D721Med (cell line): ENCODE data around the gene CIITA.

Experiments used
- DNase-seq: peaks from one replicate; pipeline ENCODE4 v3.0.0; 2011; ENCODE audit warnings: low spot score; ENCODE audit not compliant: insufficient read length
- FAIRE-seq: peaks from 2 replicates; lab custom pipeline; 2011; peaks lifted over from hg19 to GRCh38; lab: Jason Lieb, UNC
- TF ChIP-seq, protein P1 (sequence below): IDR thresholded peaks from 2 replicates; pipeline ENCODE4 v1.5.1; 2012; ENCODE audit warnings: mild to moderate bottlenecking, control low read depth; ENCODE audit not compliant: insufficient read depth; ENCODE audit errors: missing control alignments

CIITA gene

DNA sequence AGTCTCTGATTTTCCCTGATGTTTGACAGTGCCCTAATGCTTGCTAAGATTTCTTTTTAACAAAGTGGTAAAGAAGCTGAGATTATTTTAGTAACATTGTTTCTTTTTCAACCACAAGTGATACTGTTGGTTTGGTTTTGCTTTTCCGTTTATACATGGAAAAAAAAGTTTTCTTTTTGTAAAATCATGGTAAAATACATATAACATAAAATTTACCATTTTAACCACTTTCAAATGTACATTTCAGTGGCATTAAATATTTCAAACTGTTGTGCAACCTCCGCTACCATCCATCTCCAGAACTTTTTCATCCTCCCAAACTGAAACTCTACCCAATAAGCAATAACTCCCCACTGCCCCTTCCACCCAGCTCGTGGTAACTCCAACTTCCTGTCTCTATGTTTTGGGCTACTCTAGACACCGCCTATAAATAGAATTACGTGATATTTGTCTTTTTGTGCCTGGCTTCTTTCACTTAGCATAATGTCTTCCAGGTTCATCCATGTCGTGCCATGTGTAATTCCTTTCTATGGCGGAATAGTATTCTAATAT is 4.6 kb downstream of the CIITA start:
- FAIRE-seq, result no peak
- TF ChIP-seq, protein P1, sequence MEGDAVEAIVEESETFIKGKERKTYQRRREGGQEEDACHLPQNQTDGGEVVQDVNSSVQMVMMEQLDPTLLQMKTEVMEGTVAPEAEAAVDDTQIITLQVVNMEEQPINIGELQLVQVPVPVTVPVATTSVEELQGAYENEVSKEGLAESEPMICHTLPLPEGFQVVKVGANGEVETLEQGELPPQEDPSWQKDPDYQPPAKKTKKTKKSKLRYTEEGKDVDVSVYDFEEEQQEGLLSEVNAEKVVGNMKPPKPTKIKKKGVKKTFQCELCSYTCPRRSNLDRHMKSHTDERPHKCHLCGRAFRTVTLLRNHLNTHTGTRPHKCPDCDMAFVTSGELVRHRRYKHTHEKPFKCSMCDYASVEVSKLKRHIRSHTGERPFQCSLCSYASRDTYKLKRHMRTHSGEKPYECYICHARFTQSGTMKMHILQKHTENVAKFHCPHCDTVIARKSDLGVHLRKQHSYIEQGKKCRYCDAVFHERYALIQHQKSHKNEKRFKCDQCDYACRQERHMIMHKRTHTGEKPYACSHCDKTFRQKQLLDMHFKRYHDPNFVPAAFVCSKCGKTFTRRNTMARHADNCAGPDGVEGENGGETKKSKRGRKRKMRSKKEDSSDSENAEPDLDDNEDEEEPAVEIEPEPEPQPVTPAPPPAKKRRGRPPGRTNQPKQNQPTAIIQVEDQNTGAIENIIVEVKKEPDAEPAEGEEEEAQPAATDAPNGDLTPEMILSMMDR, result no peak
- no peak for DNase-seq

DNA sequence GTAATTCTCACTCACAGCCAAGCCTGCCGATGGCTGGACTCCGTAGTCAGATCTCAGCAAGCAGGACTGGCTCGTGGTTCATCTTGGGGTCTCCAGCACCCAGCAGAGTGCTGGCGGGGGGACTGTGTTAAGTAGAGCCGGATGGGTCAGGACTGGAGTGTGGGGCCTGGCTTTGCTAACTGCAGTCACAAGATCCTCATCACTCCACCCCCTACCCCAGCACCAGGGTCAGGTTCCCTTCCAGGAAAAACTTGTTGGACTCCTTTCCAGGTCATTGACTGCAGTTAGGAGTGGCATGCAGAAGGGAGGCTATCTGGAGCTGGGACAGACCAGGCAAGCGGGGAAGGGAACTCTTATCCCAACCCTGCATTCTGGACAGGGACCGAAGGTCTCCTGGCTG is 6.0 kb downstream of the CIITA start:
- TF ChIP-seq, protein P1, result no peak
- DNase-seq (no peak), FAIRE-seq (no peak)

DNA sequence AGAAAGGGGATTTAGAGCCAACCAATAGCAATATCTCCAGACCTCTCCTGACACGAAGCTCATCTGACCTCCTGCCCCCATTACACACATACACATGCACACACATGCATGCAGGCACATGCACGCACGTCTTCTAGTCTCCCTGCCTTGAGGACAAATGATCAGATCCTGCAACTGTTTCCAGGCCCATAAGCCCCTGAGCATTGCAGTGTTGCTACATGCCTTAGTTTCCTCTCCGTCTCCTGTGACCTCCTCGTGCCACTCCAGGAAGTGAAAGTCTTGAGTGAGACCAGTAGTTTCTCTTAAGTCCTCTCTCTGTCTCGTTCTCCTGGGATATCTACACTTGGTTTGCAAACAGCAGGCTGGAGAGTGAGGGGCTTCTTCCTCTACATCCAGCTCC is 8.2 kb downstream of the CIITA start:
- FAIRE-seq (no peak), DNase-seq (no peak)
- TF ChIP-seq, protein P1, result no peak

DNA sequence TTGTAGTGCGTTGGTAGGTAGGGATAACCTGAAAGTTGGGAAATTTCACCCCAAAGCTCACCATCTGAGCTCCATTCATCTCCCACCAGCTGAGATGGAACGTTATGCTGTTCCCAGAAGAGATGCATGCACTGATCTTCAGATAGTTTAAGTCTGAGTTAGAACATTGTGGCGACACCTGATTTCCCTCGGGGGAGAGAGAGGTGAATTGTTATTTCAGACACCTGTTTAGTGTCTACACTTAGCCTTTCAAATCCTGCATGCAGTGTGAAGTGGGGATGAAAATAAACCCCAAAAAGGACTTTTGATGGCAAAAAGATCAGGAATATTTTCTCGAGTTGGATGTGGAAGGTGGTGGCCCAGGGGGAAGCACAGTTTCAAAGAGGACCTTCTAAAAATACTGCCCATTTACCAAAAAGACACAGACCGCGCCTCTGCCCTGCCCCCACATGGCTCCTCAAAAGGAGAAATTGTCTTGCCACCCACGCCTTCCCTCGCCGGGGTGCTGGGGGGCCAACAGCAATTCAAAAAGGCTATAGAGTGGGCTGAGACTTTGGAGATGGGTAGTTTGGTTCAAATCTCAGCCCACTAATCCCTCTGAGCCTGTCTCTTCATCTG is 11.4 kb downstream of the CIITA start:
- TF ChIP-seq, protein P1, result no peak
- no peak for DNase-seq
- no peak for FAIRE-seq

DNA sequence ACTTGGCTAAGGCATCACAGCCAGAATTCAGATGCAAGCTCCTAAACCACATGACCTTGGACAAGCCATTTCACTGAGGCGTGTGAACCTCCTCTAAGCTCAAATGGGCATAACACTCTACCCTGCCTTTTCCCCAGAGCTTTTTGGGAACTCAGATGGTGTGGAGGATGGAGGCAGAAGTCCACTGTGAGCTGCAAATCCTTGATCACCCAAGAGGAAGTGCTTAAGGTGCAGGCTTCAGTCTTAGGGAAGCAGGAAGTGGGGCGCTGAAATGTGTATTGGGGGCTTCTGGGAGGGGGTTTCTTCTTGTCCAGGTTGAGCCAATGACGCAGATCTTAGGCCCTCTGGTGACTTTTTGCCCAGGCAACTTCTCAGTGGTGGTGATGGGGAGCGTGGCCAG is 12.9 kb downstream of the CIITA start:
- FAIRE-seq, result no peak
- TF ChIP-seq, protein P1, result no peak
- no peak for DNase-seq

DNA sequence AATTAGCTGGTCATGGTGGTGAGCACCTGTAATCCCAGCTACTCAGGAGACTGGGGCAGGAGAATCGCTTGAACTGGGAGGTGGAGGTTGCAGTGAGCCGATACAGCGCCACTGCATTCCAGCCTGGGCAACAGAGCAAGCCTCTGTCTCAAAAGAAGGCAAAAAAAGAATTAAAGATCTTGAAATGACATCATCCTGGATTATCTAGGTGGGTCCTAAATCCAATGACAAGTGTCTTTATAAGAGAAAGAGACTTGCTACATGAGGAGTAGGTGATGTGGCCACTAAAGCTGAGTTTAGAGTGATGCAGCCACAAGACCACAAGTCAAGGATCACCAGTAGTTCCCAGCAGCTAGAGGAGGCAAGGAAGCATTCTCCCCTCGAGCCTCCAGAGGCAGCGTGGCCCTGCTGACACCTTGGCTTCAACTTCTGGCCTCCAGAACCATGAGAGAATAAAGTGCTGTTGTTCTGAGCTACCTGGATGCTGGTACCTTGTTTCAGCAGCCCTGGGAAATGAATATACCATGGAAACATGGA is 15.8 kb downstream of the CIITA start:
- FAIRE-seq, result no peak
- DNase-seq, result no peak
- TF ChIP-seq, protein P1, result no peak
